Activated CD4-positive, alpha-beta T cell treated with anti-CD3 and anti-CD28 coated beads for 48 hours (primary cell): ENCODE data around the gene STRAP.
"Not testable (repeated sequence)": the region's sequence is repeated elsewhere in the genome, so short reads cannot be mapped to it uniquely, and the experiment has no call there.

Experiments used
- DNase-seq: peaks from one replicate; pipeline ENCODE4 v3.0.0-alpha.2; 2020

Gene STRAP

DNA sequence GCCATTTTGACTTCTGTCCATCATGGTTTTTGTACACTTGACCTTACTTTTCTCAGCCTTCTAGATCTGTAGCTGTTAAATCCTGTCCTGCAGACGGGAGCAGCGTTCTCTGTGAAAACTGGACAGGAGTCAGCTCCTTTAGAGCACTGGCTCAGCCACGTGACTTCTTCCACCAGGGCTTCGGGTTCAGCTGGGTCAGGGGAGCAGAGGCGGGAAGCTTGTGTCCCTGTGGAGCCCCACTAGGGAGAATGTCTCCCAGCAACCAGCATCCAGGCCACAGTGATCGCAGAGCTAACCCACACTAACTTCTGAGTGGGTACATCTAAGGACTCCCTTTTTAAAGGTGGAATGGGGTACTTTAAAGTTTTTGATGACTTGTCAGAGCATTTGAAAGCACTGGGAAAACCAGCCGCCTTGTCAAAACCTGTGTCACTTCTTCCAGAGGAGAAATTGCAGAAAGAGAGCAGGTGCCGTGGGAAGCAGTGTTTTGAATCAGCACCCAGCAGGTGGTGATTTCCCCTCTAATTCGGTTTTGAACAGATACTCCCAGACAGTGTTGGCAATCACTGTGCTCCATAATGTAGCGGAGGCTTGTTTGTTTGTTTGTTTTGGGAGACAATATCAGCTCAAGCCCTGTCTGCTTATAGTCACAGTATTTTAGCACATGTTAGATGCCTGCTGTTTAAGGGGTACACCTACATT, 46.8 kb downstream of the STRAP start:
- no peak for DNase-seq

GRCh38 chr12:15931590-15932053, 49.4 kb downstream of the STRAP start:
- no peak for DNase-seq

DNA sequence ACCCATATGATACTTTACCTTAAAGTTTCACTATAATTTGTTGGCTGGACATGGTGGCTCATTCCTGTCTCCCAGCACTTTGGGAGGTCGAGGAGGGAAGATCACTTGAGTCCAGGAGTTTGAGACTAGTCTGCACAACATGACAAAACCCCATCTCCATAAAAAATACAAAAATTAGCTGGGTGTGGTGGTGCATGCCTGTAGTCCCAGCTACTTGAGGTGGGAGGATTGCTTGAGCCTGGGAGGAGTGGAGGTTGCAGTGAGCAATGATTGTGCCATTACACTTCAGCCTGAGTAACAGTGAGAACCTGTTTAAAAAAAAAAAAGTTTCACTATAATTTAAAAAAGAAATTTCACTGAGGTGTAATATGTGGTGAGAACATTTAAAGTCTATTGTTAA, 50.1 kb downstream of the STRAP start:
- no peak for DNase-seq

DNA sequence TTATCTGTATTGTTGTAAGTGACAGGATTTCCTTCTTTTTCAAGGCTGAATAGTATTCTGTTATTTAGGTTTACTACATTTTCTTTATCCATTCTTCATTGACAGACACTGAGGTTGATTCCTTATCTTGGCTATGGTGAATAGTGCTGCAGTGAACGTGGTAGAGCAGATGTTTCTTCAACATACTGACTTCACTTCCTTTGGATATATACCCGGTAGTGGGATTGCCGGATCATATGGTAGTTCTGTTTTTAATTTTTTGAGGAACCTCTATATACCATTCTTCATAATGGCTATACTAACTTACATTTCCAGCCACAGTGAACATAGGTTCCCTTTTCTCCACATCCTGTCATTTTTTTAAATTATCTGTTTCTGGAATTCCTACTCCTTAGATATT, 50.8 kb downstream of the STRAP start:
- no peak for DNase-seq

DNA sequence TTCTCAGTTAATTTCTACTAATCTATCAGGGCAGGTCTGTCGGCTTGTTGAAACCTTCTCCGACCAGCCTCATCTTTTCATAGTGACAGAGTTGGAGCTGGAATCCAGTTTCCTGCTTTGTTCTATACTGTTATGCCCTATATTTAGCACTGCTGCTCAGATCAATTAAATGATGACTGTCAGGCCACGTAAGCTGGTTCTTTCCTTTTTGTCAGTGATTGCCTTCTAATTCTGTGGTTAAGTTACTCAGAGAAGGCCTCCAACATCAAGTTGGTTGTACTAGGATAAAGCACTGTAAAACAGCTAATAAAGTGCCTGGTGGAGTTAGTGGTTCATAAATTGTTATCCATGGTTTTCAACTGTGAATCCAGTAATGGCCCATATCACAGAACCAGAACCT, 51.6 kb downstream of the STRAP start:
- DNase-seq = no peak

GRCh38 chr12:15936751-15937150, 54.6 kb downstream of the STRAP start:
- DNase-seq = no peak

- no peak for DNase-seq
These were observed 55.7 kb downstream of the STRAP start for GRCh38 chr12:15937902-15938301.

DNA sequence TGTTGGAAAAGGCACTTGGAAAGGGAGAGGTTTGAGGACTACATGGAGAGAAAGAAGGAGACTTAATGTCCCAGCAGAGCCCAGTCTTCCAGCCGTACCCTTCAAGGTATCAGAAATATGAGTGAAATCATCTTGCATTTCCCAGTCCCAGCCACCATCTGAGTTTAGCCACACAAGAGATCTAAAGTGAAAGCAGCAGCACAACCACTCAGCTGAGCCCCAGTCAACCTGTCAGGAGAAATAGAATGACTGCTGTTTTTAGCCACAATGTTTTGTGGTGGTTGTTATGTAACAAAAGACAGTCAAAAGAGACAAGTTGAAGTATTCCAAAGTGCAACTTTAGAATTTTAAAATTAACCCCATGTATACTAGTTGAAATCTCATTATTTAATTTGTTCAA, 56.9 kb downstream of the STRAP start:
- no peak for DNase-seq

DNA sequence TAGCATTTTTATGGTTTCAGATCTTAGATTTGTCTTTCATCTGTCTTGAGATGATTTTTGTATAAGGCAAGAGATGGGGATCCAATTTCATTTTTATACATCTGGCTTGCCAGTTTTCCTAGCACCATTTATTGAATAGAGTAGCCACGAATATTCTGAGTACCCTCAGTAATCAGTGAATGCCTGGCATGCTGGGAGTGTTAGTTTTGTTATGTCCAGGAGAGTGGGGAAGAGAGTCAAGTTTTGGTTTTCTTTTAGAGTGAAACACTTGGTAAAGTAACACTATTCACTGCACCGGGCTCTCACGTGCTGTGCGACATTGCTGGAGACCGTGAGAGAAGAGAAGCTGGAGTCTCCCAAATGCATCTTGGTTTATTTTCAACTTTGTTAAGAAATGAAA, 60.3 kb downstream of the STRAP start:
- no peak for DNase-seq

- DNase-seq = not testable (repeated sequence)
These were observed 61.3 kb downstream of the STRAP start for GRCh38 chr12:15943519-15943918.

DNA sequence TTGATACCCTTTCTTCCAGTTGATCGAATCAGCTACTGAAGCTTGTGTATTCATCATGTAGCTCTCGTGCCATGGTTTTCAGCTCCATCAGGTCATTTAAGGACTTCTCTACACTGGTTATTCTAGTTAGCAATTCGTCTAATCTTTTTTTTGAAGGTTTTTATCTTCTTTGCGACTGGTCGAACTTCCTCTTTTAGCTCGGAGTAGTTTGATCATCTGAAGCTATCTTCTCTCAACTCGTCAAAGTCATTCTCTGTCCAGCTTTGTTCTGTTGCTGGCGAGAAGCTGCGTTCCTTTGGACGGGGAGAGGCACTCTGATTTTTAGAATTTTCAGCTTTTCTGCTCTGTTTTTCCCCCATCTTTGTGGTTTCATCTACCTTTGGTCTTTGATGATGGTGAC, 66.3 kb downstream of the STRAP start:
- not testable (repeated sequence) for DNase-seq
